Right renal pelvis (tissue), 4 donors: Measurements from ENCODE around the gene NUDT8. TPM values are rescaled to one million over a fixed set of nuclear protein-coding genes. Genes with fewer than 3 reads are reported as not detected.
A peak's percentile ranks its signal among the peaks of the same experiment; 100 is the strongest.
"Not testable (repeated sequence)": the region's sequence is repeated elsewhere in the genome, so short reads cannot be mapped to it uniquely, and the experiment has no call there.

Source experiments
- DNase-seq, 4 donors: peaks; one replicate each; pipeline ENCODE4 v3.0.0-alpha.2; 2013; ENCODE audit warnings: low read depth in 4 of 4, low spot score in 3 of 4, missing footprints in 1 of 4
- polyA plus RNA-seq, 4 donors: library from polyadenylated mRNA; unstranded; fragments of 120-200 nt; gene quantifications; one replicate each; pipeline ENCODE4 v1.2.1, GENCODE V29; 2013; ENCODE audit not compliant: insufficient read length in 4 of 4

NUDT8 gene
- polyA plus RNA-seq, 4 donors, result 5.0 to 8.4 (median 6.8) TPM

DNA sequence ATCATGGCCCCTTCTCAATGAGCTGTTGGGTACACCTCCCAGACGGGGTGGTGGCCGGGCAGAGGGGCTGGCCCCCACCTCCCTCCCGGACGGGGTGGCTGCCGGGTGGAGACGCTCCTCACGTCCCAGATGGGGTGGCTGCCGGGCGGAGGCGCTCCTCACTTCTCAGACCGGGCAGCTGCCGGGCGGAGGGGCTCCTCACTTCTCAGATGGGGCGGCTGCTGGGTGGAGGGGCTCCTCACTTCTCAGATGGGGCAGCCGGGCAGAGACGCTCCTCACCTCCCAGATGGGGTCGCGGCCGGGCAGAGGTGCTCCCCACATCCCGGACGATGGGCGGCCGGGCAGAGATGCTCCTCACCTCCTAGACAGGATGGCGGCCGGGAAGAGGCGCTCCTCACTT is 31.8 kb downstream of the NUDT8 start:
- not testable (repeated sequence) for DNase-seq

DNA sequence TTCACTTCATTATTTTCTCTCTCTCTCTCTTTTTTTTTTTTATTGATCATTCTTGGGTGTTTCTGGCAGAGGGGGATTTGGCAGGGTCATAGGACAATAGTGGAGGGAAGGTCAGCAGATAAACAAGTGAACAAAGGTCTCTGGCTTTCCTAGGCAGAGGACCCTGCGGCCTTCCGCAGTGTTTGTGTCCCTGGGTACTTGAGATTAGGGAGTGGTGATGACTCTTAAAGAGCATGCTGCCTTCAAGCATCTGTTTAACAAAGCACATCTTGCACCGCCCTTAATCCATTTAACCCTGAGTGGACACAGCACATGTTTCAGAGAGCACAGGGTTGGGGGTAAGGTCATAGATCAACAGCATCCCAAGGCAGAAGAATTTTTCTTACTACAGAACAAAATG is 32.3 kb downstream of the NUDT8 start:
- DNase-seq, result not testable (repeated sequence)

DNA sequence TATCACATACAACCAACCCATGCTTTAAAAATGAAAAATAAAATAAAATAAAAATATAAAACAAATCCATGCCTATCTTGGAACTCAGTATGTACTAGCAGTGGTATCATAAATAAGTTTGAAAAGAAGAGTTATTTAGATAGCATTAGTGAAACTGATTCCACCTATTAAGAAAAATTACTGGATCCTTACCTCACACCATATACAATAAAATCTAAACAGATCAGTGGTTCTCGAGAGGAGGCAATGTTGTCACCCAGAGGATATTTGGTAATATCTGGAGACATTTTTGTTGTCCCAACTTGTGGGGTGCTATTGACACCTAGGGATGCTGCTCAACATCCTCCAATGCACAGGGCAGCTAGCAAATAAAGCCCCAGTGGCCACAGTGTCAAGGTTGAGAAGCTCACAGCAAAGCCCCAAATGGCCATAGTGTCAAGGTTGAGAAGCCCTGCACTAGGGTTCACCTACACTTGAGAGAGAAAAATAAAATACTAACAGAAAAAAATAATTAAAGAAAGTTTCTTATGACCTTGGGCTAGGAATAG is 32.9 kb downstream of the NUDT8 start:
- no peak for DNase-seq

DNA sequence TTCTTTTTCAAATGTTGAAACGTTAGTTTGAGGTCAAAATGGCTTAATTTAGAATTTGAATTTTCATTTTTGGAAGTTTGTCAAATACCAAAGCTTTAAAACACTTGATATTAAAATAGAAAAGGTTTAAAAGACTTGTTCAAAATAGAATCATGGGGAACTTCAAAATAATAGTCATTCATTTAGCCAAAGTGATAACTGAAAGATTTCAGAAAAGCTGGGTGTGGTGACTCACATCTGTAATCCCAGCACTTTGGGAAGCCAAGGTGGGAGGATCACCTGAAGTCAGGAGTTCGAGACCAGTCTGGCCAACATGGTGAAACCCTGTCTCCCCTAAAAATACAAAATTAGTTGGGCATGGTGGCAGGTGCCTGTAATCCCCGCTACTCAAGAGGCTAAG is 35.3 kb downstream of the NUDT8 start:
- DNase-seq, result no peak

DNA sequence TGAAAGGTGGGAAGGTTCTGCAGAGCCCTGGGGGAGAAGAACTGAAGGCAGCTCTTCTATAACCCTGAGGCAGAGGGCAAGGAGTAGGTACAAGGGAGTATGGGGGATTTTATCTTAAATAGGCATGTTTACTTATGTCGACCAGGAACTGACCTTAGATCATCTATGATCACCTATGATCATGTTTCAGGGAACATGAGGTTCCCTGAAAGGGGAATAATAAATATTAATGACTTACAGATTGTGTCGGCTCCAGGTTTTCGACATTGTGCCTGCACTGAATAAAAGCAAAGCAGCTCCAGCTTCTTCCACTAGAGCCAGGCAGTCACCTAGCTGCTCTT is 36.2 kb downstream of the NUDT8 start:
- no peak for DNase-seq

DNA sequence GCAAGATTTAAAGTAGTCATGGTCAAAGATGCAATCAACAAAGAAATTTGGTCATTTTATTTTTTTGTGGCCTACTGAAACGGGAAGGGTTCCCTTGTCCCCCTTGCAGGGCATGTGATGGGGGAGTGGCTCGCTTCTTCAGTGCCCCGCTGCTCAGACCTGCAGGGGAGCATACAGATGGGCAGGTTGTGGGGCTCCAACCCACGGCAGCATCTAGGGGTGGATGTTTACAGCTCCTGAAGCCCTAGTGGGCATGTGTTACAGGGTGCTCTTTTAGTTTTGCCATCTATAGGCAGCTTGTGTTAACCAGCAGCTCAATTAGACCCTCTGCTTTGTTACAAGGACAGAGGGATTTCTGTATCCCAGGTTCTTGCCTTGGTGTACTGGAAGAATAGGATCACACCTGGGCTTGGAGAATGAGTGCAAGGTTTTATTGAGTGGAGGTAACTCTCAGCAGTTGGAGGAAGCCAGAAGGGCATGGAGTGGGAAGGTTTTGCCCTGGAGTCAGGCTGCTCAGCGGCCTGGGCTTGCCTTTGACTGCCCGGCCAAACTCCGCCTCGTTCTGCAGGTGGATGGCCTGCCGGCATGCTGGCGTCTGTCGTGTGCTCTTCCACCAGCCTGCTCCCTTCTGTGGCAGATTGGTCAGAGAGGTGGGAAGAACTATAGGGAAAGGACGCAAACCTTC is 36.7 kb downstream of the NUDT8 start:
- DNase-seq, result no peak

DNA sequence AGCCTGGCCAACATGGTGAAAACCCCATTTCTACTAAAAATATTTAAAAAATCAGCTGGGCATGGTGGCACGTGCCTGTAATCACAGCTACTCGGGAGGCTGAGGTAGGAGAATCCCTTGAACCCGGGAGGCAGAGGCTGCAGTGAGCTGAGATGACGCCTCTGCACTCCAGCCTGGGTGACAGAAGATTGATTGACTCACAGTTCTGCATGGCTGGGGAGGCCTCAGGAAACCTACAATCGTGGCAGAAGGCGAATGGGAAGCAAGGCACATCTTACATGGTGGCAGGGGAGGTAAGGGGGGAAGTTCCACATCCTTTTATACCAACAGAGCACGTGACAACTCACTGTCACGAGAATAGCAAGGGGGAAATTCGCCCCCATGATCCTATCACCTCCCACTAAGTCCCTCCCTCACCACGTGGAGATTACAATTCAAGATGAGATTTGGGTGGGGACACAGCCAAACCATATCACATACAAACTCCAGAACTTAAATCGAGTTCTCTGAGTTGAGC is 40.8 kb downstream of the NUDT8 start:
- not testable (repeated sequence) for DNase-seq

DNA sequence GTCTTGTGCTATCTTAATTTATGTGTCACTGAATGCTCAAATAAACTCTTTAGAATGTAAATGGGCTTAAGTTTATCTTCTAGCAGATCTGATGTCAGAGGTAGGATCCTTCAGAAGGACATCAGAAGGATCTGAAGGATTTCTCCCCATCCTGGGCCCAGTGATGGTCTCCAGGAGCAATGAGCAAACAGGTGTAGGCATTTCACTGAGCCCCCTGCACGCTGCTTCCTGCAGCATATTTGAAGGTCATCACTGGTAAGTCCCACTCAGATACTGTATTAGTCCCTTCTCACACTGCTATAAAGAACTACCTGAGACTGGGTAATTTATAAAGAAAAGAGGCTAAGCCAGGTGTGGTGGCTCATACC is 41.6 kb downstream of the NUDT8 start:
- DNase-seq, result no peak

DNA sequence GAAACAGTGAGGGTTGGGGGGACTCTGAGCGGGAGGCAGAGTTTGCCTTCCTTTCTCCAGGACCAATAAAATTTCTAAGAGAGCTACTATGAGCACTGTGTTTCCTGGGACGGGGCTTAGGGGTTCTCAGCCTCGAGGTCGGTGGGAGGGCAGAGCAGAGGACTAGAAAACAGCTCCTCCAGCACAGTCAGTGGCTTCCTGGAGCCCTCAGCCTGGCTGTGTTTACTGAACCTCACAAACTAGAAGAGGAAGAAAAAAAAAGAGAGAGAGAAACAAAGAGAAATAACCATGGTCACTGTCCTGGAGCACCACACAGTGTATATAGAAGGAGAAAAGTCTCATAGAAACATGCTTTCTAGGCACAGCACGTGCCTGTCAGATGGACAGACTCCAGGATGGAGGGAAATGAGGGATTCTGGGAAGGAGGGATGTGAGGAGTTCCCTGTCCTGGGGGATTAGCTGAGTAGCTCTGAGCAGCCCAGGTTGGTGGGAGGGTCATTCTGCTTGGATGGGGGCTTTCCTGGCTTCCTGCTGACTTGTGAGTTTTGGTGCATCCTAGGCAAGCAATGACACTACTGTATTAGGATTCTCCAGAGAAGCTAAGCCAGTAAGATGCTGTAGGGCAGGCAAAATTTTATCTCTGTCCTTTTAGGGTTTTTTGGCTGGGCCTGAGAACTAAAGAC is 43.0 kb downstream of the NUDT8 start:
- no peak for DNase-seq

DNA sequence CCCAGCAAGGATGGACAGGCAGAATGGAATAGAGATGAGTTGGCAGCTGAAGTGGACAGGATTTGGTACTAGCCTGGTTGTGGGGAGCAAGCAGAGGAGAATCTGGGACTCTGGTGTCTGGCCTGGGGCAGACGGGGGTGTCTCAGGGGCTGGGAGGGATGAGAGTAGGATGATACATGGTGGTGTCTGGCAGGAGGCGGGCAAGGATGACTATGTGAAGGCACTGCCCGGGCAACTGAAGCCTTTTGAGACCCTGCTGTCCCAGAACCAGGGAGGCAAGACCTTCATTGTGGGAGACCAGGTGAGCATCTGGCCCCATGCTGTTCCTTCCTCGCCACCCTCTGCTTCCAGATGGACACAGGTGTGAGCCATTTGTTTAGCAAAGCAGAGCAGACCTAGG is 43.8 kb downstream of the NUDT8 start:
- no peak for DNase-seq

DNA sequence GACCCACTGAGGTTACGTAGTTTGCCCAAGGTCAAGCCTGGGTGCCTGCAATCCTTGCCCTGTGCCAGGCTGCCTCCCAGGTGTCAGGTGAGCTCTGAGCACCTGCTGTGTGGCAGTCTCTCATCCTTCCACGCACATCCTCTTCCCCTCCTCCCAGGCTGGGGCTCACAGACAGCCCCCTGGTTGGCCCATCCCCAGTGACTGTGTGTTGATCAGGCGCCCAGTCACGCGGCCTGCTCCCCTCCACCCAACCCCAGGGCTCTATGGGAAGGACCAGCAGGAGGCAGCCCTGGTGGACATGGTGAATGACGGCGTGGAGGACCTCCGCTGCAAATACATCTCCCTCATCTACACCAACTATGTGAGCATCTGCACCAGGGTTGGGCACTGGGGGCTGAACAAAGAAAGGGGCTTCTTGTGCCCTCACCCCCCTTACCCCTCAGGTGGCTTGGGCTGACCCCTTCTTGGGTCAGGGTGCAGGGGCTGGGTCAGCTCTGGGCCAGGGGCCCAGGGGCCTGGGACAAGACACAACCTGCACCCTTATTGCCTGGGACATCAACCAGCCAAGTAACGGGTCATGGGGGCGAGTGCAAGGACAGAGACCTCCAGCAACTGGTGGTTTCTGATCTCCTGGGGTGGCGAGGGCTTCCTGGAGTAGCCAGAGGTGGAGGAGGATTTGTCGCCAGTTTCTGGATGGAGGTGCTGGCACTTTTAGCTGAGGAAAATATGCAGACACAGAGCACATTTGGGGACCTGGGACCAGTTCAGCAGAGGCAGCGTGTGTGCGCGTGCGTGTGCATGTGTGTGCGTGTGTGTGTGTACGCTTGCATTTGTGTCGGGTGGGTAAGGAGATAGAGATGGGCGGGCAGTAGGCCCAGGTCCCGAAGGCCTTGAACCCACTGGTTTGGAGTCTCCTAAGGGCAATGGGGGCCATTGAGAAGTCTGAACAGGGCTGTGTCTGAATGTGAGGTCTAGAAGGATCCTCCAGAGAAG is 44.6 kb downstream of the NUDT8 start:
- DNase-seq, result no peak

DNA sequence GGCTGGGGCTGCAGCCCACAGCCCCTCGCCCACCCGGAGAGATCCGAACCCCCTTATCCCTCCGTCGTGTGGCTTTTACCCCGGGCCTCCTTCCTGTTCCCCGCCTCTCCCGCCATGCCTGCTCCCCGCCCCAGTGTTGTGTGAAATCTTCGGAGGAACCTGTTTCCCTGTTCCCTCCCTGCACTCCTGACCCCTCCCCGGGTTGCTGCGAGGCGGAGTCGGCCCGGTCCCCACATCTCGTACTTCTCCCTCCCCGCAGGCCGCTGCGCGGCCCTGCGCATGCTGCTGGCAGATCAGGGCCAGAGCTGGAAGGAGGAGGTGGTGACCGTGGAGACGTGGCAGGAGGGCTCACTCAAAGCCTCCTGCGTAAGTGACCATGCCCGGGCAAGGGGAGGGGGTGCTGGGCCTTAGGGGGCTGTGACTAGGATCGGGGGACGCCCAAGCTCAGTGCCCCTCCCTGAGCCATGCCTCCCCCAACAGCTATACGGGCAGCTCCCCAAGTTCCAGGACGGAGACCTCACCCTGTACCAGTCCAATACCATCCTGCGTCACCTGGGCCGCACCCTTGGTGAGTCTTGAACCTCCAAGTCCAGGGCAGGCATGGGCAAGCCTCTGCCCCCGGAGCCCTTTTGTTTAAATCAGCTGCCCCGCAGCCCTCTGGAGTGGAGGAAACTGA is 45.4 kb downstream of the NUDT8 start:
- DNase-seq, result no peak

DNA sequence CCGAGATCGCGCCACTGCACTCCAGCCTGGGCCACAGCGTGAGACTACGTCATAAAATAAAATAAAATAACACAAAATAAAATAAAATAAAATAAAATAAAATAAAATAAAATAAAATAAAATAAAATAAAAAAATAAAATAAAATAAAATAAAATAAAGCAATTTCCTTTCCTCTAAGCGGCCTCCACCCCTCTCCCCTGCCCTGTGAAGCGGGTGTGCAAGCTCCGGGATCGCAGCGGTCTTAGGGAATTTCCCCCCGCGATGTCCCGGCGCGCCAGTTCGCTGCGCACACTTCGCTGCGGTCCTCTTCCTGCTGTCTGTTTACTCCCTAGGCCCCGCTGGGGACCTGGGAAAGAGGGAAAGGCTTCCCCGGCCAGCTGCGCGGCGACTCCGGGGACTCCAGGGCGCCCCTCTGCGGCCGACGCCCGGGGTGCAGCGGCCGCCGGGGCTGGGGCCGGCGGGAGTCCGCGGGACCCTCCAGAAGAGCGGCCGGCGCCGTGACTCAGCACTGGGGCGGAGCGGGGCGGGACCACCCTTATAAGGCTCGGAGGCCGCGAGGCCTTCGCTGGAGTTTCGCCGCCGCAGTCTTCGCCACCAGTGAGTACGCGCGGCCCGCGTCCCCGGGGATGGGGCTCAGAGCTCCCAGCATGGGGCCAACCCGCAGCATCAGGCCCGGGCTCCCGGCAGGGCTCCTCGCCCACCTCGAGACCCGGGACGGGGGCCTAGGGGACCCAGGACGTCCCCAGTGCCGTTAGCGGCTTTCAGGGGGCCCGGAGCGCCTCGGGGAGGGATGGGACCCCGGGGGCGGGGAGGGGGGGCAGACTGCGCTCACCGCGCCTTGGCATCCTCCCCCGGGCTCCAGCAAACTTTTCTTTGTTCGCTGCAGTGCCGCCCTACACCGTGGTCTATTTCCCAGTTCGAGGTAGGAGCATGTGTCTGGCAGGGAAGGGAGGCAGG is 46.2 kb downstream of the NUDT8 start, which contains the start of gene GSTP1:
TSS of gene GSTP1 (plus strand) at position 566 of the 958 bp plus-strand sequence. CDS start at position 598, 32 bp downstream.
- DNase-seq, result peak; percentile 83 to 91 (median 86)

DNA sequence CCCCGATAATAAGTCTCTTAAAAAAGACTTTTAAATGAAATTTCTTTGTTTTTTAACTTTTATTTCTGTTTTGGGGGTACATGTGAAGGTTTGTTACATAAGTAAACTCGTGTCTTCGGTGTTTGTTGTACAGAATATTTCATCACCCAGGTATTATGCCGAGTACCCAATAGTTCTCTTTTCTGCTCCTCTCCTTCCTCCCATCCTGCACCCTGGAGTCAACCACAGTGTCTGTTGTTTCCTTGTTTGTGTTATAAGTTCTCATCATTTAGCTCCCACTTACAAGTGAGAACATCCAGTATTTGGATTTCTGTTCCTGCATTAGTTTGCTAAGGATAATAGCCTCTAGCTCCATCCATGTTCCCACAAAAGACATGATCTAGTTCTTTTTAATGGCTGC is 47.7 kb downstream of the NUDT8 start:
- no peak for DNase-seq

DNA sequence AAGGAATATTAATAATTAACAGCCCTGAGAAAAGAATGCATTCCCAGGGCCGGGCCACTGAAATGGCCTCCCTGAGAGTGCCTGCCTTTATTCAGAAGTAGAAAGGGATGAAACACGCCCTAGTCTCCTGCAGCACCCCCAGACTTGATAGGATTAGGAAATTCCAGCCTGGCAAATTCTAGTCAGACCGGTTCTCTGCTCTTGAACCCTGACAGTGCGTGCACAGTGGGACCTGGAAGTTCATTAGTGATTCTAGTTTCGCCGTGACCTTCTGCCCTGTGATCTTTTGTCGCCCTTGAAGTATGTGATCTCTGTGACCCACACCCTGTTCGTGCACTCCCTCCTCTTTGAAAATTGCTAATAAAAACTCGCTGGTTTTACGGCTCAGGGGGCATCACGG is 48.3 kb downstream of the NUDT8 start:
- no peak for DNase-seq

DNA sequence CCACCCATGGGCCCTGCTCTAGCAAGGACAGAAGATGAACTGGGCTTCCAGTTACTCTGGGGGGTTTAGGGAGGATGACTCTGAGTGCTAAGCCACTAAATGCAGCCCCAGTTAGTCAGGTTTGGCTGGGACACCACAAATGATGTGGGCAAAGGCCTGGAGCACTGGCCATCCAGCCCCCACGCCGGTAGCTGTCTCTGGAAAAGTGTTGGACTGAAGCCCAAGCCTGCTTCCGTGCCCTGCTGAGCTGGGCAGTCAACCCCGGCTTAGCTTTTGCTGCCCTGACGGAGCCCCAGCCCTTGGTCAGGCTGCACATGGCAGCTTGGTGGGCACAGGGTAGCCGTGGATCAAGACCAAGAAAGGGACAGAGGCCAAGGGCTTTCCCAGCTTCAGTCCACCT is 51.8 kb downstream of the NUDT8 start:
- DNase-seq, result no peak
